Caco-2 (cell line): ENCODE data around the gene FCN3. TPM values are rescaled to one million over a fixed set of nuclear protein-coding genes. Genes with fewer than 3 reads are reported as not detected.

Experiments
- BruUV-seq: library from RNA; stranded (reverse); fragments of 400-500 nt; replicated peaks from 2 replicates; lab custom pipeline; 2021; lab: Mats Ljungman, UMichigan
- CTCF ChIA-PET: fragments of 300-600 bp; sonication (Branson Sonifier 250); formaldehyde crosslinking; loops from one replicate; lab custom pipeline; 2022; ENCODE audit warnings: antibody characterized with exemption; lab: Charles Lee
- POLR2A ChIA-PET: fragments of 300-600 bp; sonication (Branson Sonifier 250); formaldehyde crosslinking; loops from one replicate; lab custom pipeline; 2022; ENCODE audit warnings: antibody characterized with exemption; lab: Charles Lee
- DNase-seq, 2 experiments: peaks; one replicate each; pipeline versions ENCODE4 v3.0.0 to v3.0.0-alpha.2; 2020 to 2022
- H3K27me3 ChIP-seq: replicated peaks from 2 replicates; pipeline ENCODE4 v1.6.0; 2011; ENCODE audit warnings: low read length; ENCODE audit not compliant: control insufficient read depth, insufficient read depth
- H3K36me3 ChIP-seq: 2 replicates; pipeline ENCODE4 v1.5.1; 2011; ENCODE audit warnings: low read length; ENCODE audit not compliant: control insufficient read depth, insufficient read depth
- H3K4me1 ChIP-seq: fragments of 250-450 bp; sonication (Bioruptor Pico); 2 replicates; pipeline ENCODE4 v1.5.1; 2020; ENCODE audit warnings: mild to moderate bottlenecking
- H3K4me3 ChIP-seq: 2 replicates; pipeline ENCODE4 v1.5.1; 2011; ENCODE audit warnings: low read depth, mild to moderate bottlenecking, control low read depth, low read length
- H3K9me3 ChIP-seq: fragments of 250-450 bp; sonication (Bioruptor Pico); 2 replicates; pipeline ENCODE4 v1.5.1; 2020; ENCODE audit warnings: mild to moderate bottlenecking, moderate library complexity
- H3K27ac Mint-ChIP-seq: one replicate; pipeline ENCODE4 v1.8.0; 2022; ENCODE audit warnings: mixed read lengths; ENCODE audit not compliant: unreplicated experiment
- H3K27me3 Mint-ChIP-seq: one replicate; pipeline ENCODE4 v1.8.0; 2022; ENCODE audit warnings: mixed read lengths; ENCODE audit not compliant: insufficient read depth, unreplicated experiment
- H3K36me3 Mint-ChIP-seq: one replicate; pipeline ENCODE4 v1.8.0; 2022; ENCODE audit warnings: mild to moderate bottlenecking, mixed read lengths; ENCODE audit not compliant: insufficient read depth, unreplicated experiment
- H3K4me1 Mint-ChIP-seq: one replicate; pipeline ENCODE4 v1.8.0; 2022; ENCODE audit warnings: low read depth, mixed read lengths; ENCODE audit not compliant: unreplicated experiment
- H3K4me3 Mint-ChIP-seq: one replicate; pipeline ENCODE4 v1.8.0; 2022; ENCODE audit warnings: mild to moderate bottlenecking, moderate library complexity, mixed read lengths; ENCODE audit not compliant: unreplicated experiment
- H3K9me3 Mint-ChIP-seq: one replicate; pipeline ENCODE4 v1.8.0; 2022; ENCODE audit warnings: mixed read lengths; ENCODE audit not compliant: unreplicated experiment
- CTCF ChIP-seq, 2 experiments: fragments of 200-600 bp in 1 of 2; IDR thresholded peaks; 1 replicate in 1 of 2; 2 replicates in 1 of 2; pipeline versions ENCODE4 v1.5.1 to v1.8.0; 2011 to 2022; ENCODE audit warnings: antibody characterized with exemption in 1 of 2, control low read depth in 1 of 2, inconsistent platforms in 1 of 2, low read depth in 1 of 2, low read length in 1 of 2, mild to moderate bottlenecking in 1 of 2, moderate library complexity in 1 of 2; ENCODE audit not compliant: insufficient read depth in 1 of 2, severe bottlenecking in 1 of 2, unreplicated experiment in 1 of 2
- intact Hi-C: fragments of 100-400 bp; cut with micrococcal nuclease; formaldehyde crosslinking; loops from one replicate; pipeline ENCODE4 v1.10.0; 2022; ENCODE audit not compliant: unreplicated experiment
- total RNA-seq: library from RNA; stranded (reverse); gene quantifications from 2 replicates; pipeline ENCODE4 v1.2.3, GENCODE V29; 2022

Gene FCN3
- total RNA-seq, 1 experiment from 2014 or later: not detected

GRCh38 chr1:27368869-27369582 lies 5.6 kb downstream of the FCN3 start:
- DNase-seq: no peak
- Histone ChIP-seq H3K27me3 (no peaks in the 10 kb centered on the region), H3K4me3 (no peak overlapping the region), H3K4me1 (peaks cover 16% of the 10 kb centered on the region), H3K9me3 (no peaks in the 10 kb centered on the region), H3K36me3 (no peaks in the 10 kb centered on the region)
- peaks cover 5% of the 10 kb centered on the region for H3K4me1 Mint-ChIP-seq
- no peaks in the 10 kb centered on the region for H3K27me3 Mint-ChIP-seq
- POLR2A ChIA-PET: no interaction called here
- H3K36me3 Mint-ChIP-seq: peaks cover 12% of the 10 kb centered on the region
- intact Hi-C loops: no loop called here
- H3K4me3 Mint-ChIP-seq: peak overlapping the region; percentile 44
- CTCF ChIA-PET: interaction anchor here (0.6 to 1.5 kb wide), 4 partner anchors 10 to 36 kb away, joined by 3 to 4 read pairs (median 3); partner anchors contain the start of gene CD164L2
- no peaks in the 10 kb centered on the region for H3K9me3 Mint-ChIP-seq
- no TSS peak for BruUV-seq
- no peak overlapping the region for H3K27ac Mint-ChIP-seq
- TF ChIP-seq CTCF (IDR thresholded peaks at IDR 0.05; ENCODE audit: insufficient read depth in 1 of 2, low read depth in 1 of 2, low read length in 1 of 2, severe bottlenecking in 1 of 2, unreplicated experiment in 1 of 2): peak in 1 of 2 experiments; percentile 12

DNA sequence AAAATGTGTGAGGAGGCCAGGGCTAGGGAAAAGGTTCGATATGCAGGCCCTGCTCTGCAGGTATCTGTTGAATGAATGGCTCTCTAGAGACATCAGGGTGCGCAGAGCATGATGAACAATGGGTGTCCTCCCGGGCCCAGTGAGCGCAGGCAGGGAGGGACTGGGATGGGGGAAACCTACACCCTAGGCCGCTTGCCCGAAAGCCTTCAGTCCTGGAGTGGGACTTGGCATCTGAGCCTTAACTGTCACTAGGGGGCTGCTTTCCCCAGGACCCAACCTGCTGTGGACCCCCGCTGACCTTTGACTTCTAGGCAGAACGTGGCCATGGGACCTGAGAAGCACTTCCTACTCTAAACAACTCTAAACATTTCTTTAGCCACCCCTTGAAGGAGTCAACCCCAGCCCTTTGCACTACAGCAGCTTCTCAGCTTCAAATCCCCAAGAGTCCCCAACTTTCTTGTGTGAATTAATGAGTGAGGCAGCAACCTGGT lies 7.4 kb downstream of the FCN3 start:
- CTCF ChIA-PET: interaction anchor here (0.5 to 3.2 kb wide), 7 partner anchors 13 to 296 kb away, joined by 5 to 28 read pairs (median 9); no protein-coding TSS in a partner anchor
- no peaks in the 10 kb centered on the region for H3K27me3 Mint-ChIP-seq
- peaks cover 12% of the 10 kb centered on the region for H3K36me3 Mint-ChIP-seq
- no peak for TF ChIP-seq CTCF (IDR thresholded peaks at IDR 0.05; ENCODE audit: insufficient read depth in 1 of 2, low read depth in 1 of 2, low read length in 1 of 2, severe bottlenecking in 1 of 2, unreplicated experiment in 1 of 2)
- H3K4me1 Mint-ChIP-seq: peaks cover 7% of the 10 kb centered on the region
- Histone ChIP-seq H3K9me3 (no peaks in the 10 kb centered on the region), H3K27me3 (no peaks in the 10 kb centered on the region), H3K4me3 (peak overlapping the region; percentile 46), H3K4me1 (peaks cover 16% of the 10 kb centered on the region), H3K36me3 (no peaks in the 10 kb centered on the region)
- POLR2A ChIA-PET: no interaction called here
- no peak for DNase-seq
- BruUV-seq: no TSS peak
- intact Hi-C loops: no loop called here
- no peaks in the 10 kb centered on the region for H3K9me3 Mint-ChIP-seq
- peak overlapping the region; percentile 64 for H3K27ac Mint-ChIP-seq
- H3K4me3 Mint-ChIP-seq: peak overlapping the region; percentile 74

DNA sequence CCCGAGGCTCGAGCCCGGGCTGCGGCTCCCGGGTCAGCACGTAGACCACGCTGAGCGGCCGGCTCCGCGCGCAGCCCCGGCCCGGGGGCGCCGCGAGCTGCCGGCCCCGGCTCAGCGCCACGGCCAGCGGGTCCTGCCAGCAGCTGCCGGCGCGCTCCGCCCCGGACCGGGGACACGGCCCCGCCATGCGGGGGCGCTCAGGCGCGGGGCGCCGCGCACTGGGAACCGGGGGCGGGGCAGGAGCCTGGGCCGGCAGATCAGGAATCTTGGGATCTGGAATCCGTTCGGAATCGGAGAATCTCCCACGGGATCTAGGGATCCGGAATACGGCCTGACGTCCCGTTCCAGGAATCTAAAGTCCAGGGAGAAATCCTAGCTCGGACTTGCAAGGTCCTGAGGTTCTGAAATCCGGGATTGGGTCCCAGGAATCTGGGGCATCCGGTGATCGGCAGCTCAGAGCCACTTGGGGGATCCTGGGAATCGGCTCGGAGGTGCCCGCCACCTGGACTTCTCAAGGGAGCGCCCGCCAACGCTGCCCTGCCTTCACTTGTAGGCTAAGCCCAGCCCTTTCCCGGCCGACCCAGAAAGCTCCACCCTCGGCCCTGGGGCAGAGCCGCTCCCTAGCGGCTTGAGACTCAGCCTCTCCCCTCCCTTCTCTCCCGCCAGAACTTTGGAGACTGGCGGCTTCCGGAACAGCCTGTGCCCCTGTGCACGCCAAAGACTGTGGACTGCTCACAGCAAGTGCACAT lies 8.0 kb downstream of the FCN3 start, which contains the start of gene MAP3K6:
TSS of gene MAP3K6 (minus strand) at position 551 of the 749 bp plus-strand sequence. CDS start at position 187, 364 bp downstream.
- H3K9me3 ChIP-seq: no peaks in the 10 kb centered on the region
- POLR2A ChIA-PET: interaction anchor here (1.3 to 1.9 kb wide), 2 partner anchors 15 to 17 kb away, joined by 9 to 14 read pairs; no protein-coding TSS in a partner anchor
- H3K36me3 Mint-ChIP-seq: peaks cover 12% of the 10 kb centered on the region
- H3K4me3 ChIP-seq: peak within 1 kb of the TSS; percentile 46
- no TSS peak for BruUV-seq
- CTCF ChIA-PET: interaction anchor here (0.5 to 3.2 kb wide), 17 partner anchors 9 to 407 kb away, joined by 3 to 28 read pairs (median 6); partner anchors contain the start of genes STX12 and SYTL1
- H3K9me3 Mint-ChIP-seq: no peaks in the 10 kb centered on the region
- no peaks in the 10 kb centered on the region for H3K36me3 ChIP-seq
- H3K27ac Mint-ChIP-seq: peak within 1 kb of the TSS; percentile 85
- H3K27me3 ChIP-seq: no peaks in the 10 kb centered on the region
- intact Hi-C loops: no loop called here
- DNase-seq: peak; percentile 76 to 82
- peak within 1 kb of the TSS; percentile 98 for H3K4me3 Mint-ChIP-seq
- TF ChIP-seq CTCF (IDR thresholded peaks at IDR 0.05; ENCODE audit: insufficient read depth in 1 of 2, low read depth in 1 of 2, low read length in 1 of 2, severe bottlenecking in 1 of 2, unreplicated experiment in 1 of 2): peak in 1 of 2 experiments; percentile 30
- H3K4me1 Mint-ChIP-seq: peaks cover 7% of the 10 kb centered on the region
- H3K27me3 Mint-ChIP-seq: no peaks in the 10 kb centered on the region
- peaks cover 16% of the 10 kb centered on the region for H3K4me1 ChIP-seq
